HL-60 (cell line): ENCODE measurements around the gene KLK7.

ENCODE experiments used
- DNase-seq, 2 experiments: peaks; one replicate each; pipeline ENCODE4 v3.0.0-alpha.2; 2010 to 2020; ENCODE audit warnings: low read depth in 1 of 2, low spot score in 1 of 2
- H3K27ac ChIP-seq: fragments of 250-450 bp; sonication (Bioruptor Pico); replicated peaks from 2 replicates; pipeline ENCODE4 v1.5.1; 2020; ENCODE audit warnings: mild to moderate bottlenecking, moderate library complexity
- H3K27me3 ChIP-seq: fragments of 250-450 bp; sonication (Bioruptor Pico); 2 replicates; pipeline ENCODE4 v1.5.1; 2021; ENCODE audit warnings: mild to moderate bottlenecking, moderate library complexity; ENCODE audit not compliant: insufficient read depth, poor library complexity, severe bottlenecking
- H3K4me3 ChIP-seq: replicated peaks from 2 replicates; pipeline ENCODE4 v1.5.1; 2011; ENCODE audit warnings: mild to moderate bottlenecking, control low read depth, low read length; ENCODE audit not compliant: insufficient read depth
- GABPA ChIP-seq: IDR thresholded peaks from 2 replicates; pipeline ENCODE4 v1.6.1; 2012; ENCODE audit warnings: low read depth
- POLR2AphosphoS5 ChIP-seq: IDR thresholded peaks from 2 replicates; pipeline ENCODE4 v1.6.1; 2012; ENCODE audit warnings: low read depth
- SPI1 ChIP-seq: IDR thresholded peaks from 2 replicates; pipeline ENCODE4 v1.6.1; 2012; ENCODE audit warnings: low read depth, mild to moderate bottlenecking, borderline replicate concordance
- TF ChIP-seq, protein P1 (sequence below): IDR thresholded peaks from one replicate; pipeline ENCODE4 v1.5.1; 2011; ENCODE audit warnings: low read length, control low read depth, inconsistent platforms; ENCODE audit not compliant: insufficient read depth
- TF ChIP-seq, protein P2 (sequence below): IDR thresholded peaks from 2 replicates; pipeline ENCODE4 v1.6.1; 2012; ENCODE audit warnings: low read depth; ENCODE audit not compliant: insufficient replicate concordance

The KLK7 gene

GRCh38 chr19:50957587-50957986 lies 26.1 kb downstream of the KLK7 start:
- TF ChIP-seq, protein P1, sequence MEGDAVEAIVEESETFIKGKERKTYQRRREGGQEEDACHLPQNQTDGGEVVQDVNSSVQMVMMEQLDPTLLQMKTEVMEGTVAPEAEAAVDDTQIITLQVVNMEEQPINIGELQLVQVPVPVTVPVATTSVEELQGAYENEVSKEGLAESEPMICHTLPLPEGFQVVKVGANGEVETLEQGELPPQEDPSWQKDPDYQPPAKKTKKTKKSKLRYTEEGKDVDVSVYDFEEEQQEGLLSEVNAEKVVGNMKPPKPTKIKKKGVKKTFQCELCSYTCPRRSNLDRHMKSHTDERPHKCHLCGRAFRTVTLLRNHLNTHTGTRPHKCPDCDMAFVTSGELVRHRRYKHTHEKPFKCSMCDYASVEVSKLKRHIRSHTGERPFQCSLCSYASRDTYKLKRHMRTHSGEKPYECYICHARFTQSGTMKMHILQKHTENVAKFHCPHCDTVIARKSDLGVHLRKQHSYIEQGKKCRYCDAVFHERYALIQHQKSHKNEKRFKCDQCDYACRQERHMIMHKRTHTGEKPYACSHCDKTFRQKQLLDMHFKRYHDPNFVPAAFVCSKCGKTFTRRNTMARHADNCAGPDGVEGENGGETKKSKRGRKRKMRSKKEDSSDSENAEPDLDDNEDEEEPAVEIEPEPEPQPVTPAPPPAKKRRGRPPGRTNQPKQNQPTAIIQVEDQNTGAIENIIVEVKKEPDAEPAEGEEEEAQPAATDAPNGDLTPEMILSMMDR = no peak
- TF ChIP-seq POLR2AphosphoS5 (no peak), SPI1 (no peak), GABPA (no peak)
- TF ChIP-seq, protein P2, sequence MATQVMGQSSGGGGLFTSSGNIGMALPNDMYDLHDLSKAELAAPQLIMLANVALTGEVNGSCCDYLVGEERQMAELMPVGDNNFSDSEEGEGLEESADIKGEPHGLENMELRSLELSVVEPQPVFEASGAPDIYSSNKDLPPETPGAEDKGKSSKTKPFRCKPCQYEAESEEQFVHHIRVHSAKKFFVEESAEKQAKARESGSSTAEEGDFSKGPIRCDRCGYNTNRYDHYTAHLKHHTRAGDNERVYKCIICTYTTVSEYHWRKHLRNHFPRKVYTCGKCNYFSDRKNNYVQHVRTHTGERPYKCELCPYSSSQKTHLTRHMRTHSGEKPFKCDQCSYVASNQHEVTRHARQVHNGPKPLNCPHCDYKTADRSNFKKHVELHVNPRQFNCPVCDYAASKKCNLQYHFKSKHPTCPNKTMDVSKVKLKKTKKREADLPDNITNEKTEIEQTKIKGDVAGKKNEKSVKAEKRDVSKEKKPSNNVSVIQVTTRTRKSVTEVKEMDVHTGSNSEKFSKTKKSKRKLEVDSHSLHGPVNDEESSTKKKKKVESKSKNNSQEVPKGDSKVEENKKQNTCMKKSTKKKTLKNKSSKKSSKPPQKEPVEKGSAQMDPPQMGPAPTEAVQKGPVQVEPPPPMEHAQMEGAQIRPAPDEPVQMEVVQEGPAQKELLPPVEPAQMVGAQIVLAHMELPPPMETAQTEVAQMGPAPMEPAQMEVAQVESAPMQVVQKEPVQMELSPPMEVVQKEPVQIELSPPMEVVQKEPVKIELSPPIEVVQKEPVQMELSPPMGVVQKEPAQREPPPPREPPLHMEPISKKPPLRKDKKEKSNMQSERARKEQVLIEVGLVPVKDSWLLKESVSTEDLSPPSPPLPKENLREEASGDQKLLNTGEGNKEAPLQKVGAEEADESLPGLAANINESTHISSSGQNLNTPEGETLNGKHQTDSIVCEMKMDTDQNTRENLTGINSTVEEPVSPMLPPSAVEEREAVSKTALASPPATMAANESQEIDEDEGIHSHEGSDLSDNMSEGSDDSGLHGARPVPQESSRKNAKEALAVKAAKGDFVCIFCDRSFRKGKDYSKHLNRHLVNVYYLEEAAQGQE = no peak
- no peak for DNase-seq
- Histone ChIP-seq H3K27ac (no peak overlapping the region), H3K27me3 (no peaks in the 10 kb centered on the region), H3K4me3 (no peak overlapping the region)

DNA sequence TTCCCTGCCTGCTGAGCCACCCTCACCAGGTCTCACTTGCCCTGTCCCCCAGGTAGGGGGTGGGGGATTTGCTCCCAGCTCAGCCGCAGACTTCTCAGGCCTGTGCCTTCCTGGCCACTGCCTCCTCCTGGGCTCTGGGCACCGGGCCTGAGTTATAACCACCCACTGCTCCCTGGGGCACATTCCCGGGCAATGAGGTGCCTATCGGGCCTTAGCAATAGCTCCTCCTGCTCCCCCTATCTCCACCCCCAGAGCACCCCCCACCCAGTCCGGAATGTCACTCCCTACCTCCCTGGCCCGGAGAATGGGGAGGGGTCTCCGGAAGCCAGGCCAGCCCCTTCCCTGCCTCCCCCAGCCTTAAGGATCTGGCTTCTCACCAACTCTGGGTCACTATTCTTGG lies 30.8 kb downstream of the KLK7 start, which contains the start of gene KLK5:
TSS of gene KLK5 (minus strand) at position 129 of the 400 bp plus-strand sequence. CDS start 381 bp downstream, outside the sequence.
- Histone ChIP-seq H3K27ac (no peak within 1 kb of the TSS), H3K27me3 (no peaks in the 10 kb centered on the region), H3K4me3 (no peak within 1 kb of the TSS)
- no peak for DNase-seq
- TF ChIP-seq, protein P2 = no peak
- no peak for TF ChIP-seq SPI1
- TF ChIP-seq GABPA = no peak
- TF ChIP-seq POLR2AphosphoS5 = no peak

DNA sequence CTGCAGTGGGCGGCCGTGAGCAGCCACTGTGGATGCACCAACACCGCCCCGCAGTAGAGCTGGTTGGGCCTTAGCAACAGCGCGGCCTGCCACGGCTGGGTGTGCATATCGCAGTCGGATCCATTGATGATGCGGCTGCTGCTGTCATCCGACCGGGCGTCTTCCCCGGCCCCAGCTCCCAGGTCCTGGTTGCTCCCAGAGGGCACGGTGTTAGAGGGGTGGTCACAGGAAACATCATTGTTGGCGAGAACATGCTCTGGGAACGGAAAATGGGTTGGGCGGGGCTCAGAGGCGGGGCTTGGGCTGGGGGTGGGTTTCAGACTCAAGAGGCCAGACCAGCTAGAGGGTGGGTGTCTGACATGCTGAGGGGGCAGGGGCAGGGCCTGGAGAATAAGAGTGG lies 33.9 kb downstream of the KLK7 start:
- no peak for TF ChIP-seq SPI1
- no peaks in the 10 kb centered on the region for H3K27me3 ChIP-seq
- H3K4me3 ChIP-seq = no peak overlapping the region
- no peak for DNase-seq
- no peak overlapping the region for H3K27ac ChIP-seq

GRCh38 chr19:50947123-50947522 lies 36.6 kb downstream of the KLK7 start:
- H3K27ac ChIP-seq = no peak overlapping the region
- TF ChIP-seq GABPA = no peak
- no peak for TF ChIP-seq SPI1
- no peak for TF ChIP-seq POLR2AphosphoS5
- TF ChIP-seq, protein P2 = no peak
- TF ChIP-seq, protein P1 = no peak
- DNase-seq = no peak
- no peaks in the 10 kb centered on the region for H3K27me3 ChIP-seq
- H3K4me3 ChIP-seq = no peak overlapping the region
